ENCODE results near the gene NOTCH4.
"Not testable (repeated sequence)": the region's sequence is repeated elsewhere in the genome, so short reads cannot be mapped to it uniquely, and the experiment has no call there.

The NOTCH4 gene

DNA sequence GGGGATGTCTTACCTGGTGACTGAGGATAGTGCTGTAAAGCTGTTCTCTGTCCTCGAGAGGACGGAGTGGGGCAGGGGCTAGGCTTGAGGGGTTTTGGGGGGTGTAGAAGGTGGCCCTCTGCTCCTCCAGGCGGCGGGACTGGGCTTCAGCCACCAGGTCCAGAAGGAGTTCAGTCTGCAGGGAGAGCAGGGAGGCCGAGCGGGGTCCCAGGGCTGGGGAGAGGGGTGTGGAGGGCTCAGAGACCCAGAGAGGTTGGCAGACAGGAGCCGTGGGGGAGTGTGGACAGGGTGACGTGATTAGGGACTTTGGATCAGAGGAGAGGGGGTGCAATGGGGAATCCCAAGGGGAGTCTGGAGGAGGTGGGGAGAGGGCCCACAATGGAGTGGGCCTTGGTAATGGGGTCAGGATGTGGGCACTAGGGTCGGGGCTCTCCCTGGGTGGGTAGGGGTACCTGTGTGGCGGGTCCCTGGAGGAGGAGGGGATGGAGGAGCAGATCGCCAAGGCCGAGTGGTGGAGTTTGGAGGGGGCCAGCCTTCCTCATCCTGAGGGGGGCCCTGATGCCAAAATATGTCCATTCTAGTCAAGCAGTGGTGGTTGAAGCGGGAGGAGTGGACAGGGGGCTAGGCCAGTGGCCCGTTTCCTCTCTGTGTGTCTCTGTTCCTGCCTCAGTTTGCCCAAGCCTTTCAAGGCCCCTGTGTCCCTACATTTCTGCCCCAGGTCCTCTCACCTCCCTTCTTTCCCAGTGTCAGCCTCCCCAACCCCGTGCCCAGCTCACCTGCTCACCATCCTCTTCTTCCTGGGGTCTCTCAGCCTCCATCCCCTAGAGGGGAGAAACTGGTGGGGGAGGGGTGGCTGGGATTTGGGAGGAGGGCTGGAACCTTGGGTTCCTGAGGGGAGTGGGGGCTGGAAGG is 31.9 kb downstream of the NOTCH4 start:
- no peak for DNase-seq

DNA sequence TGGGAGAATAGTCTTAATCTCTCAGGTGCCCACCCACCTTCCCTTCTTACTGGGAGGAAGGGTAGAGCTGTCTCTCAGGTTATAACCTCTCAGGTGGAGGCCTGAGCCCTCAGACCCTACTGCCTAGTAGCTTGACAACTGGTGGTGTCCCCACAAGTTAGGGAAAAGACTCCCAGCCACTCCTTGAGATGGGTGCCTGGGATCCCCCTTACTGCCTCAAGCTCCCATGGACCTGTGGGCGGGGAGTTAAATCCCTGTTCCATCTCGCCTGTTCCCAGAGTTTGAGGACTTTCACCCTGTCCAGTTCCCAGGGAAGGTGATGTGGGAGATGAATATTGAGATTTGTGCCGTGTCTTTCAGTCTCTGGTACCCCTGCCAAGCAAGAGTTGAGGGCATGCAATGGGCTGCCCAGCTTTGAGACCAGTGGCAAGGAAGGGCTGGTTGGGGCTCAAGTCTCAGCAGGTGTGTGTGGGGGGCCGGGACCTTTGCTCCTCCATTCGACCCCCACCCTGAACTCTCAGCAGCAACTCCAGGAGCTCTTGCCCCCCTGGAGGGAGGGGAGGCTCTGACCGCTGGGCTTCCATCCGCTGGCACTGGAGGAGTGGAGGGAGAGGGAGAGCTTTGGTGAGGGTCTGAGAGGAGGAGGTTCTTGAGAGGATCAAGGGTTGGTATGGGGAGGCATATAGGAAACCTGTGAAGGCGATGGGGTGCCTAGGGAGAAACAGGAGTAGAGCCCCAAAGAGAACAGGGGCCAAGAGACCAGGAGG is 32.8 kb downstream of the NOTCH4 start:
- DNase-seq, result no peak

DNA sequence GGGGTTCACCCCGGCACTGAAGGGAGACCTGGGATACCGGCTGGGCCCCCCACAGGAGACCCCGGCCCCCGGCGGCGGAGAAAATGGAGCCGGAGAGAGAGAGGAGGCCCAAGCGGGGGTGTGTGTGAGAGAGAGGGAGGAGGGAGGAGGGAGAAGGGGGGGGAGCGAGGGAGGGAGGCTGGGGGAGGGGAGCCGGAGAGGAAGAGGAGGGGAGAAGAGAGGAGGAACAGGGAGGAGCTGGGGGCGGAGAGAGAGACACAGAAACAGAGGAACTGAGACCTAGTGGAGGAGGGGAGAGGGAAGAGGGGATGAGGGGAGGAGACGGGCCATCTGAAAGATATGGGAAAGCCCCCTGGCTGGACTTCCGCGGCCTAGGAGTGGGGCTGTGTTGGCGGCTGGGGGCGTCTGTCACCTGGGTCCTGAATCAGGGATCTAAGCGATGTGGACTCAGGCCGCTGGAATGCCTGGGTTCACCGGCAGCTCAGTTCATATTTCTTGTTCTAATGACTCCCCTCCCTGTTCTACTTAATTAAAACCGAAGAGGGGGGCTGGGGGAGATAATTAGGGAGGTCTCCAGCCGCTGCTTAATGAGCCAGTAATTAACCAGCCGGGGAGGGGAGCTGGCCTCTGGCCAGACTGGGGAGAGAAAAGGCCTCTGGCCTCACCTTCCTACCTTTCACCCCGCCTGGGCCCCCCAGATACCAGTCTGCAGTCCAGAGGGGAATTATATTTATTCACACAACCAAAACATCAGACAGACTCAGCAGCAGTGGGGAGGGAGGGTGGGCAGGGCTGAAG is 33.6 kb downstream of the NOTCH4 start, which contains the start of gene PBX2:
TSS of gene PBX2 (minus strand) at position 149 of the 798 bp plus-strand sequence. CDS start 287 bp downstream, outside the sequence.
- peak; percentile 94 for DNase-seq

DNA sequence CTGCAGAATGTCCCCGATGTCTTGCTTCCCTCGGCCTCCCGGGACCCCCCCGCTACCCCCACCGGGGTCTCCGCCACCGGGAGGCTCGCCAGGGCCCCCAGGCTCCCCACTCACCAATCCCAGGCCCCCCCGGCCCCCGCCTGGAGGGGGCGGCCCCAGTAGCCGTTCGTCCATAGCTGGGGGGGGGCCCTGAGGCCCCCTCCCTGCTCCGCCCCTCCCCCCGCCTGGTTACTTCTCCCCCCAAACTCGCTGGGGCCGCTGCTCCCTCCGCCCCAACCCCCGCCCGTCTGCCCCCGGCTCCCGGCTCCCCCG is 34.2 kb downstream of the NOTCH4 start:
- DNase-seq, result no peak

DNA sequence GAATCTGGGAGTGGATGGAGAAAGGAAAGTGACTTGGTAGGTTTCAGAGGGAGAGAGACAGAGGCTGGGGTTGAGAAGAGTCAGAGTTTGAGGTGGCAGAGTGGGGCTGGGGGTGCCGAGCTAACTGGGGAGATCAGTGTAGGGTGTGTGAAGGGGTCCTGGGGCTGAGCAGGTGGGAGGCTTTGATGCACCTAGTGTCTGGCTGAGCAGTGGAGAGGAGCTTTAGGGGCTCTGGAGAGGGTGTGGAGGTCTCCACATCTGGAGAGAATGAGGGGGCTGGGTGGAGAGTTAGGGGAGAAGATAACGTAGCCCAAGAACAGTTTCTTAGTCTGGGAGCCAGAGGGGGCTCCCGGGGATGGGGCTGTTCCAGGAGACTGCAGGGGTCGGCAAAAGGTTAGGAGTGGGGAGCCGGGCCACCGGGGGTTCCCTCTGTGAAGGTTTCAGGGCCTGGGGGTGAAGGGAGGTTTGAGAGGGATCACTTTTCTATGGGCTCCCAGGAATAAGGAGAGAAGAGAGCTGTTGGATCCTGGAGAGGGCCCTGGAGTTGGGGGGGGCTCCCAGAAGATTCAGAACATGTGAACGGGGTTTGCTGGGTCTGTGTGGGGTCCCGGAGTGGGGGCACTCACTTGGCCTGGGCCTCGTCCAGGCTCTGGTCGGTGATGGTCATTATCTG is 34.7 kb downstream of the NOTCH4 start:
- no peak for DNase-seq

DNA sequence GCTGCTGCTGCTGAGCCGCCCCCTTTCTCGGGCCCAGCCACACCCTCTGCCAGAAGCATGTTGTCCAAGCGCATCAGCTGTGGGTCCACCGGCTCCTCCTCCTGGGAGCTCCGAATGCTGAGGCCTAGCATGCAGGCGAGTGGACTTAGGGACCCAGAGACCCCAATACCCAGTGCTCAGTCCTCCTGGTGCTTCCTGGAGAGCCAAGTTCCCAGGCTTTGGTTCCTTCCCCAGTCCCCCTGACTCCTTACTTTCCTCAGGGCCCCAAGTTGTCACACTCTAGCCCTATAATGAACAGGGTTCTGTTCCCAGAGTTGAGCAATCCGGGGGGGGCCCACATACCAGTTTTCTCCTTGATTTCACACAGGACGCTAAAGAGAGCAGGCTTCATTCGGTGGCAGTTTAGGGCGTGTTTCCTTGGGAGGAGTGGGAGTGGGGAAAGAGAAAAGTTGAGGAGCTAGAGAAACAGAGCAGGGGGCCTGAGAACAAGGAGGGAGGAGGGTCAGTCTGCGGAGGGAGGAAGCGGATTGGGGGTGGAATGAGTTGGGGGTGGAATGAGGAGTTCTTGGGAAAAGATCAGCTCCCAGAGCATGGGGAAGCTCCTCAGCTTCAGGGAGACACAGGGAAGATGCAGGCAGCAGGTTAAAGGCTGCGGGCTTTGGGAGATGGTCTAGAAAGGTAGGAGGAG is 35.3 kb downstream of the NOTCH4 start:
- no peak for DNase-seq

DNA sequence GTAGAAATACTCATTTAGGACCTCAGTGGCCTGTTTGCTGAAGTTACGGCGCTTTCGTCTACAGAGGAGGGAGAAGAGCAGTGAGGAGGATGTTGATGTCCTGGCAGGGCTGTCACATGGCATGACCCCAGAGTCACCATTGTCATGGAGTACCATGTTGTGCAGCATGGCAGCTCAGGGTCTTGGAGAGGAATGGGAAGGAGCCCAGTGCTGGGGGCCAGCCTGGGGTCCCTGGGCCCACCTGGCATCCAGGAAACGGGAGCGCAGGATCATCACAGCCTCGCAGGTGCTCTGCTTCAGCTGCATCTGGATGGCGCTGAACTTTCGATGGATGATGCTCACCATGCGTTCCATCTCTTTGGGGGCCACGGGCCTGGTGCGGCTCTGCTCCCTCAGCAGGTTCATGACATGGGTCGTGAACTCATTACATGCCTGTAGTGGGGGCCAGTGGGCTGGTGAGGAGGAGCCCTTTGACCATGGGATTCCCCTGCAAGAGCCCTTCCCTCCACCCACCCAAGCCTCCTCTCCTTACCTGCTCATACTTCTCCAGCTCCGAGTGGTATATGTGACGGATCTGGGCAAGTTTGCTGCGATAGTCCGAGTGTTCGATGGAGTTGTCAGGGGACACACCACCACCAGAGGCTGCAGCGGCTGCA is 36.0 kb downstream of the NOTCH4 start:
- not testable (repeated sequence) for DNase-seq

DNA sequence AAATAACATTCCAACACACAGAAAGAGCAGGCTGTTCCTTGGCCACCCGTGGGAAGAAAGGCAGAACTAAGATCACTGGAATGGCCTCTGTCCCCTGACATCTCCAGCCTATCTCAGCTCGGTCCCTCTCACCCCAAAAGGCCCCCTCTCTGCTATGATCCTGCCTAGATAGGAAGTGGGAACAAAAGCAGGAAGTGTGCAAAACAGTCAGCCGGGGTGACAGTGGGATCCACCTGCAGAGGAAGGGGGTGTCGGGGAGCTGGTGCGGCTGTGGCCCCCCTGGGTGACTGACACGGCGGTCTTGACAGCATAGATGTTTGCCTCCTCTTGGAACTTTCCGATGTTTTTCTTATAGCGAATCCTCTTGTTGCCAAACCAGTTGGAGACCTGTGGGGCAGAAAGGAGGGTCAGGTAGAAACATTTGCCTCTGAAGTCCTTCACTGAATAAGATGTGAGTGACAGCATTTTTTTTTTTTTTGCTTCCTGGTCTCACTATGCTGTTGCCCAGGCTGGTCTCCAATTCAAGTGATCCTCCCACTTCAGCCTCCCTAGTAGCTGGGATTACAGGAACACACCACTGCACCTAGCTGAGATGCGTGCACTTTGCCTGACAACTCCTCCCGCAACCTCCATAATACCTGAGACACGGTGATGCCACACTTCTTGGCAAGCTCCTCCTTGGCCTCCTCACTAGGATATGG is 36.7 kb downstream of the NOTCH4 start:
- DNase-seq, result no peak

DNA sequence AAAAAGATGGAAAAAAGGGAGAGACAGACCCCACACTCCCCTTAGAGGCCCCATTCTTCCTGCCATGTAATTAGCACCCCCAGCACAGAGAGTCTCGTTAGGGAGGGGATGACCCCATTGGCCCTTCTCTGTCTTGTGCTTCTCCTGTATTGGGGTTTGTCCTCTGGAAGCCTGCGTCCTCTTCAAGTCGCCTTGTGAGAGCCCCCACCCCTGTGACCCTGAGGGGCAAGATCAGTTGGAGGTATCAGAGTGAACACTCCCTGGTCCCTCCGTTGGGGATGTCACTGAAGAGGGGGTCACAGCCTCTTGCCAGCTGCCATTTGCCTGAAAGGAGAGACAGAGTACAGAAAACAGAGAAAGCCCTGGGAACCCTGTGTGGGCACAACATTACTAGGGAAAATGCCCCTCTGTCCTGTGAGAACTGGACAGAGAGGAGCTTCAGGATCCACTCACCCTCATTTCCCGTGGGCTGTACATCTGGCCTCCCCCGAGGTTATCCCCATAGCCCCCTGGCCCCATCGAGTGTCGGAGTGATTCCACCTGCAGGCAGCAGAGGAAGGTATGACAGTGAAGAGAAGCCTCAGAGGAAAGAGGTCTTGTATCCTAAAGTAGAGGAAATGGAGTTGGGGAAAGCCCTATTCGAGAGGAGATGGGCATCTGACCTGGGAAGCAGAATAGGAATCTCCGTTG is 37.6 kb downstream of the NOTCH4 start:
- not testable (repeated sequence) for DNase-seq

DNA sequence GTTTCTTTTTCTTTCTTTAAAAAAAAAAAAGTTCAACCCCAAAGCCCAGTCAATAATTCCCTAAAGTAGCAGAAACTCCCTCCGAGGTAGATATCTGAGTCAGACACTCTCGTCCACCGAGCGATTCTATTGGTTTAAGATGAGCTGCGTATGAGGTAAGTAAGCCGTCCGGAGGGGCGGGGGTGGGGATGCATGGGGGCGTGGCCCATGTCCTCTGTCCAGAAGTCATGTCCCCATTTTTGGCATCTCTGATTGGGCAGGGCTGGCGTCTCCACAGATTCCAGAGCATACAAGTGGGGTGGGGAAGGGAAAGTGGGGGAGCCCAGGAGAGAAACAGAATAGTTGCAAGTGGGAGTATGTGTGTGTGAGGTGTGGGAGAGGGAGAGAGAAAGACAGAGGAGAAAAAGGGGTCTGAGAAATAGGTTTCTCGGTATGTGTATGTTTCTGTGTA is 38.2 kb downstream of the NOTCH4 start:
- DNase-seq, result not testable (repeated sequence)

DNA sequence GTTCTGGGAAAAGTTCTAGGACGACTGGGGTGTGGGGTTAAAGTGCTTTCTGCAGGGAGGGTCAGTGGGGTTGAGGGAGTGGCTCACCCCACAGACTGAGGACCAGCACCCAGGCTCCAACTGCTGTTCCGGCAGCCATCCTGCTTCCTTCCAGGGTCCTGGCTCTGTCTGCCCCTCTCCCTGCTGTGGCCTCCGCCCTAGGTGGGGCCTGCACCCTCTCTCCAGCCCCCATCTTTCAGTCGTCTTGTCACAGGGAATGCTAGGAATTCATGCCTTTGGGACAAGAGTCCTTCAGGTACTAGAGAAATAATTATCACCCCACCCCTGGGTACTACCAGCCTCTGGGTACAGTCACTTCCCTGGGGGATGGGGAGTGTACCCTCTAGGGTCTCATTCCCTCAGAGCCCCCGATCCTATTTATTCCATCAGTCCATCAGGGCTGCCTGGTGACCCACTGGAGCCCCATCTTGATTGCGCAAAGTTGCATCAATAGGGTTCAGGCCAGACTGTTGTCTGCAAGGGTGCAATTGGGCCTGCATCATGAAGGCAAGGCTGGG is 39.7 kb downstream of the NOTCH4 start, which contains the start of gene AGER:
TSS of gene AGER (minus strand) at position 170 of the 557 bp plus-strand sequence. CDS start at position 139, 31 bp downstream.
- DNase-seq, result no peak

DNA sequence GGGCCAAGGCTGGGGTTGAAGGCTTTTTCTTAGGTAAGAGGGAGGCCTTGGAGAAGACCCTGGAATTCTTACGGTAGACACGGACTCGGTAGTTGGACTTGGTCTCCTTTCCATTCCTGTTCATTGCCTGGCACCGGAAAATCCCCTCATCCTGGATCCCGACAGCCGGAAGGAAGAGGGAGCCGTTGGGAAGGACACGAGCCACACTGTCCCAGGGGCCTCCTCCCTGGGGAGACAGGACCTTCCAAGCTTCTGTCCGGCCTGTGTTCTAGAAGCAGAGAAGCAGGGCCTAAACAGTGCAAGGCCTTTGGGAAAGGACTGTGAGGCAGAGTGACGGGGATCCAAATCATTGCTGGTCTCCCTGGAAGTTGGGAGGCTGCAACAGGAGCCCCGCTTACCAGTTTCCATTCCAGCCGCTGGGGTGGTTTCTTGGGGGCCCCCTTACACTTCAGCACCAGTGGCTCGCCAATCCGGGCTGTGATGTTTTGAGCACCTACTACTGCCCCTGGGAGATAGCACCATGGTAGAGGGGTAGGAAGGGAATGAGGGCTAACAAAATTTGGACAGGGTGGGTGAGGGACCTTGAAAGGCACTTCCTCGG is 40.3 kb downstream of the NOTCH4 start:
- DNase-seq, result no peak

DNA sequence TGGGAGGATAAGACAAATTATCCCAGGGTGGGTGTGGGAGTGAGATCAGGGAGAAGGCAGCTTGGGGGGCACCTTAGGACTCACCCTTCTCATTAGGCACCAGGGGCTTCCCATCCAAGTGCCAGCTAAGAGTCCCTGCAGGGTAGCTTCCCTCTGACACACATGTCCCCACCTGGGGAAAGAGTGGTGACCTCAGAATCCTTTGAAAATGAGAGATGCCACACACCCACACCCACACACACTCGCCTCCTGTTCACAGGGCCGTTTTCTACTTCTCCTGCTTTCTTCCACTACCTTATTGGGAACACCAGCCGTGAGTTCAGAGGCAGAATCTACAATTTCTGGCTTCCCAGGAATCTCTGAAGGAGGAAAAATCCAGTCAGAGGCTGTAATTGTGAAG is 40.8 kb downstream of the NOTCH4 start:
- DNase-seq, result no peak

DNA sequence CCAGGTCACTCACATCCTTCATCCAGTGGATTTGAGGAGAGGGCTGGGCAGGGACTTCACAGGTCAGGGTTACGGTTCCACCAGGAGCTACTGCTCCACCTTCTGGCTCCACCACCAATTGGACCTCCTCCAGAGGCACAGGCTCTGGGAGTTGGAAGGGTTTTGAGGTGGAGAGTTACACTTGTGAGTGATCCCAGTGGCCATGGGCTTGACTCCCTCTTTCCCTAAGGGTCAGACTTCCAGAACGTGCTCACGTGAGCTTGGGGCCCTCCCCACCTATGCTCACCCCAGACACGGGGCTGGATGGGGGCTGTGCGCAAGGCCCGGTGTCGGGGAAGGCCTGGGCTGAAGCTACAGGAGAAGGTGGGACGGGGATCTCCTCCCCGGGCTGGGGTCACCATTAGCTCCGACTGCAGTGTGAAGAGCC is 41.3 kb downstream of the NOTCH4 start:
- no peak for DNase-seq

DNA sequence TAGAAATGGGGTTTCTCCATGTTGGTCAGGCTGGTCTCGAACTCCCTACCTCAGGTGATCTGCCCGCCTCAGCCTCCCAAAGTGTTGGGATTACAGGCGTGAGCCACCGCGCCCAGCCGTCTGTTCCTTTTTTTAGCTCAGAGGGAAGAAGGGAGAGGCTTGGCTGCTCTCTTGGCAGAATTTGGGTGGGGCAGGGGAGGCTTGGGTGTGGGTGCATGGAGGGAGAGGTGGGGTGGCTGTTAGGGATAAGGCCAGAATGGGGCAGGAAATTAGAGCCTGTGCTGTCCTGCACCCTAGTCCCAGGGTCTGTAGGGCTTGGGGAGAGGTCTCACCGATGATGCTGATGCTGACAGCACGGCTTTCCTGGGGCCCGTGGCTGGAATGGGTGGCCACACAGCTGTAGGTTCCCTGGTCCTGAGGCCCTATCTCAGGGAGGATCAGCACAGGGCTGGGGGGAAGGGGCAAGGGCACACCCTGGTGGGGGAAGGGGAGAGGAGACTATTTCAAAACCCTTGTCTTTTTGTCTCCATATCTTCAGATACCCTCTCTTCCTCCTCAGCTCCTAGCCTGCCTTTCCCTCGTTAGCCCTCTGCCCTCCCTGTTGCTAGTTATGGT is 41.8 kb downstream of the NOTCH4 start:
- no peak for DNase-seq

DNA sequence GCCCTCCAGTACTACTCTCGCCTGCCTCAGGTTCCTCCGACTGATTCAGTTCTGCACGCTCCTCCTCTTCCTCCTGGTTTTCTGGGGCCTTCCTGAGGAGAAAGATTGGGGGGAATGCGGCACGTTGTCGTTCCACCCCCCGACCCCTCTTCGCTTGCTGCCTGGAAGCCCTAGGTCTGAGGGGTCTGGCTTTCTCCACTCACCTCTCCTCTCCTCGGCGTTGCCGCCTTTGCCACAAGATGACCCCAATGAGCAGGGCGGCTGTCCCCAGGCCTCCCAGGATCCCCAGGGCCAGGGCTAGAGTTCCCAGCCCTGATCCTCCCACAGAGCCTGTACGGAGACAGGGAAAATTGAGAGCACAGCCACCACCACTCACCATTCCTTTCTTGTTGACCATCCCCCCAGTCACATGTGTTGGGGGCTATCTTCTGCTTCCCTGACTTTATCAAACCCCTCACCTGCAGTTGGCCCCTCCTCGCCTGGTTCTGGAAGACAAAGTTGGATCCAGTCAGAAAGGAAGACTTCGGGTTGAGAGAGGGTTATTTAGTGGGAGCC is 42.6 kb downstream of the NOTCH4 start:
- DNase-seq, result no peak

DNA sequence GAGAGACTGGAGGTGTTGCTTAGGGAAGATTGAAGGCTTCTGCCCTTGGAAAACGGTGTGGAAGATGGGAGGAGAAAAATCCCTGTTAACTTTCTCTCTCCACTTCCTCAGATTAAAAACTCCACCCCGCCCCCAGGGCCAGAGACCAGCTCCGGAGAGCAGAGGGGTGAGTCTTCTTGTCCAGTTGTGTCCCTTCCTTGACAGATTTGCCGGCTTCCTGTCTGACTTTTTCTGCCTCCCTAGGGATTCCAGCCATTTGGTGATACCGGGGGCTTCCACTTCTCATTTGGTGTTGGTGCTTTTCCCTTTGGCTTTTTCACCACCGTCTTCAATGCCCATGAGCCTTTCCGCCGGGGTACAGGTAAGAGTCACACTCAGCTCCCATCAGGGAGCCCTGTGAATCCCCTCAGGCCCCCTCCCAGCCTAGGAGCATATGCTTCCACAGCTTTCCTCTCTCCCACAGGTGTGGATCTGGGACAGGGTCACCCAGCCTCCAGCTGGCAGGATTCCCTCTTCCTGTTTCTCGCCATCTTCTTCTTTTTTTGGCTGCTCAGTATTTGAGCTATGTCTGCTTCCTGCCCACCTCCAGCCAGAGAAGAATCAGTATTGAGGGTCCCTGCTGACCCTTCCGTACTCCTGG is 44.0 kb downstream of the NOTCH4 start:
- no peak for DNase-seq

Data from NCI-H748 treated with DMSO at 0.1 percent for 48 hours (cell line).